Pancreas (tissue), 10 donors: ENCODE measurements around the gene DMGDH. TPM values are rescaled to one million over a fixed set of nuclear protein-coding genes. Genes with fewer than 3 reads are reported as not detected.

Experiments
- ATAC-seq, 4 donors: fragments of 200-7000 bp; cut with Tn5 transposase; one replicate each; pipeline versions ENCODE4 v1.8.0 to v1.9.1; 2020; ENCODE audit warnings: mild to moderate bottlenecking in 4 of 4, moderate library complexity in 4 of 4
- DNase-seq, 6 donors: peaks; one replicate each; pipeline ENCODE4 v3.0.0-alpha.2; 2020
- FAIRE-seq: peaks from 2 replicates; lab custom pipeline; 2012; peaks lifted over from hg19 to GRCh38; lab: Jason Lieb, UNC
- H3K27ac ChIP-seq, 4 donors: fragments of 200-600 bp; sonication (generic); 1 replicate in 3 of 4; 2 replicates in 1 of 4; pipeline versions ENCODE4 v1.5.0 to v1.8.0; 2020
- H3K27me3 ChIP-seq, 4 donors: fragments of 200-600 bp; one replicate each; pipeline ENCODE4 v1.8.0; 2021
- H3K36me3 ChIP-seq, 3 donors: fragments of 200-600 bp; sonication (generic) in 1 of 3; one replicate each; pipeline versions ENCODE4 v1.5.0 to v1.8.0; 2020 to 2021
- H3K4me1 ChIP-seq, 3 donors: fragments of 200-600 bp; one replicate each; pipeline ENCODE4 v1.8.0; 2021
- H3K4me3 ChIP-seq, 4 donors: fragments of 200-600 bp; sonication (generic) in 2 of 4; one replicate each; pipeline versions ENCODE4 v1.5.0 to v1.8.0; 2020 to 2021
- H3K9me3 ChIP-seq, 4 donors: fragments of 200-600 bp; one replicate each; pipeline ENCODE4 v1.8.0; 2021
- WGBS, 2 donors: extraction: QIAGEN DNeasy Blood & Tissue Kit; methylation state at CpG; one replicate each; pipeline ENCODE4 v1.1.7; 2013; 5-methylcytosine and 5-hydroxymethylcytosine counted together
- intact Hi-C, 3 donors: fragments of 100-400 bp; cut with DNase I; formaldehyde crosslinking; loops; one replicate each; pipeline versions ENCODE4 v1.11.1 to v1.14.2; 2022
- polyA plus RNA-seq, 2 donors: library from polyadenylated mRNA; stranded (reverse); fragments of 200-250 nt; gene quantifications; one replicate each; pipeline ENCODE4 v1.2.3, GENCODE V29; 2013
- total RNA-seq, 6 donors: library from RNA; stranded (reverse); fragmentation: NEBNext Ultra II Directional in 4 of 6; extraction: Animal tissue kit (Norgen Biotek cat#: 25700) in 4 of 6; gene quantifications; one replicate each; pipeline versions ENCODE4 v1.2.1 to v1.2.4, GENCODE V29; 2021 to 2023
- TF ChIP-seq, protein P1 (sequence below), 4 donors: fragments of 200-600 bp; sonication (generic) in 3 of 4; IDR thresholded peaks; one replicate each; pipeline versions ENCODE4 v1.5.0 to v1.8.0; 2021; ENCODE audit warnings: antibody characterized with exemption in 4 of 4
- donor health status: healthy with polysubstance abuse.
- donor health status: DM: no; HTN: no; CAD: no; lungs with moderate emphysema.
- donor health status: DM: no; HTN: no; CAD: no.
- donor health status: control.
- donor health status: control.
- donor health status: Bipolar disorder and iron deficiency.
- donor health status: DM: yes; HTN: yes; CAD: no.
- donor health status: DM: no; HTN: no; CAD: no.
- donor health status: DM: no; HTN: no; CAD: no.
- donor health status: DM: yes; HTN: yes; CAD: no.

The DMGDH gene
- total and polyA plus RNA-seq, 8 donors = 0.23 to 4.9 (median 1.5) TPM

GRCh38 chr5:79005151-79005550 lies 64.3 kb downstream of the DMGDH start:
- peak in 1 of 4 donors; percentile 47 for ATAC-seq
- H3K36me3 ChIP-seq = no peaks in the 10 kb centered on the region
- FAIRE-seq = no peak
- peaks cover 0 to 2% (median 0%) of the 10 kb centered on the region in 4 donors for H3K9me3 ChIP-seq
- intact Hi-C loops = no loop called here
- WGBS, 2 donors = 58 to 62% methylated on average over 4 of the region's 4 CpGs
- TF ChIP-seq, protein P1, sequence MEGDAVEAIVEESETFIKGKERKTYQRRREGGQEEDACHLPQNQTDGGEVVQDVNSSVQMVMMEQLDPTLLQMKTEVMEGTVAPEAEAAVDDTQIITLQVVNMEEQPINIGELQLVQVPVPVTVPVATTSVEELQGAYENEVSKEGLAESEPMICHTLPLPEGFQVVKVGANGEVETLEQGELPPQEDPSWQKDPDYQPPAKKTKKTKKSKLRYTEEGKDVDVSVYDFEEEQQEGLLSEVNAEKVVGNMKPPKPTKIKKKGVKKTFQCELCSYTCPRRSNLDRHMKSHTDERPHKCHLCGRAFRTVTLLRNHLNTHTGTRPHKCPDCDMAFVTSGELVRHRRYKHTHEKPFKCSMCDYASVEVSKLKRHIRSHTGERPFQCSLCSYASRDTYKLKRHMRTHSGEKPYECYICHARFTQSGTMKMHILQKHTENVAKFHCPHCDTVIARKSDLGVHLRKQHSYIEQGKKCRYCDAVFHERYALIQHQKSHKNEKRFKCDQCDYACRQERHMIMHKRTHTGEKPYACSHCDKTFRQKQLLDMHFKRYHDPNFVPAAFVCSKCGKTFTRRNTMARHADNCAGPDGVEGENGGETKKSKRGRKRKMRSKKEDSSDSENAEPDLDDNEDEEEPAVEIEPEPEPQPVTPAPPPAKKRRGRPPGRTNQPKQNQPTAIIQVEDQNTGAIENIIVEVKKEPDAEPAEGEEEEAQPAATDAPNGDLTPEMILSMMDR (IDR thresholded peaks at IDR 0.05) = no peak
- no peaks in the 10 kb centered on the region for H3K27me3 ChIP-seq
- no peak overlapping the region for H3K4me3 ChIP-seq
- DNase-seq = no peak
- no peak overlapping the region for H3K27ac ChIP-seq
- H3K4me1 ChIP-seq = no peaks in the 10 kb centered on the region

- no peaks in the 10 kb centered on the region for H3K36me3 ChIP-seq
- H3K27ac ChIP-seq = no peak overlapping the region
- TF ChIP-seq, protein P1 (IDR thresholded peaks at IDR 0.05) = no peak
- H3K4me1 ChIP-seq = no peaks in the 10 kb centered on the region
- intact Hi-C loops = no loop called here
- DNase-seq = no peak
- peaks cover 0 to 2% (median 0%) of the 10 kb centered on the region in 4 donors for H3K9me3 ChIP-seq
- ATAC-seq = no peak
- H3K27me3 ChIP-seq = no peaks in the 10 kb centered on the region
- H3K4me3 ChIP-seq = no peak overlapping the region
- WGBS, 2 donors = 86 to 92% methylated on average over 1 of the region's 1 CpG
- FAIRE-seq = no peak
Measured at GRCh38 chr5:79002374-79002773, 67.1 kb downstream of the DMGDH start.

DNA sequence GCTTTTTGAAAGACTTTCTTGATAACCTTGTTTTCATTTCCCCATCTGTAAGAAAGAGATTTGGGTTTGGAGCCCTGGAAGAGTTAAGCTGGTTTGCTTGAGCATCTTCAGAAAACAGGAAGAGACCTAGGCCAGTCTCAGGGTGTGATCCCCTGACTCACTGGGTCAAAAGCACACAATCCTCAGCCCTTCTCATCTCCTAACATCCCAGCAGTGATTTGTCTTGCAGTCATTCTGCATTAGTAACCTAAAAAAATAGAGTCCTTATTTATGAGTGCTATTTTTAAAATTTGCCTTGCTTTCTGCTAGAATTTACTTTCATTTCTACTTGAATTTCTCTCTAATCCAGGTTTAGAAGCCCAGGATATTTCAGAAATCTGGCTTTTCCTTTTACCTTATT lies 68.0 kb downstream of the DMGDH start:
- intact Hi-C loops = no loop called here
- TF ChIP-seq, protein P1 (IDR thresholded peaks at IDR 0.05) = no peak
- Histone ChIP-seq H3K4me1 (no peaks in the 10 kb centered on the region), H3K27ac (no peak overlapping the region), H3K9me3 (peaks cover 0 to 2% (median 0%) of the 10 kb centered on the region in 4 donors), H3K36me3 (no peaks in the 10 kb centered on the region), H3K27me3 (no peaks in the 10 kb centered on the region), H3K4me3 (no peak overlapping the region)
- DNase-seq (no peak), ATAC-seq (no peak), FAIRE-seq (no peak)

DNA sequence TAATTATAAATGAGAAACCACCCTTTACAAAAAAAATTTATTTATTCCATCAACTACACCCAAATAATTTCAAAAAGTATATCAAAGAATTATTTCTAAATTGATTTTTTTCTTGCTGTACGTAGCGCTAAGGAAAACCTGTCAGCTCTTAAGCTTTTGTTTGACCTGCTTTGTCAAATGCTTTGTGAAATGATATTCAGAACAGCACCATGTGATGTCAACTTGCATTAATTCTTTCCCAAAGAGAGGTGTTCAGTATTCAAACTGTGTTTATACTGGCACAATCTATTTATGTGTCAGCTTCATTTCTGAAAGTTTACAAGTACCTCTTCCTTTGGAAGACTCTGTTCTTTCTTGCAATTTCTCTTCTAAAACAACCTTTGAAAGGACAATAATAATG lies 72.4 kb downstream of the DMGDH start:
- H3K4me1 ChIP-seq = no peaks in the 10 kb centered on the region
- no peaks in the 10 kb centered on the region for H3K36me3 ChIP-seq
- TF ChIP-seq, protein P1 (IDR thresholded peaks at IDR 0.05) = no peak
- ATAC-seq = no peak
- no peak overlapping the region for H3K4me3 ChIP-seq
- intact Hi-C loops = no loop called here
- peaks cover 0 to under 1% (median 0%) of the 10 kb centered on the region in 4 donors for H3K9me3 ChIP-seq
- no peak for DNase-seq
- WGBS, 2 donors = 90 to 95% methylated on average over 2 of the region's 2 CpGs
- FAIRE-seq = no peak
- no peak overlapping the region for H3K27ac ChIP-seq
- H3K27me3 ChIP-seq = no peaks in the 10 kb centered on the region

DNA sequence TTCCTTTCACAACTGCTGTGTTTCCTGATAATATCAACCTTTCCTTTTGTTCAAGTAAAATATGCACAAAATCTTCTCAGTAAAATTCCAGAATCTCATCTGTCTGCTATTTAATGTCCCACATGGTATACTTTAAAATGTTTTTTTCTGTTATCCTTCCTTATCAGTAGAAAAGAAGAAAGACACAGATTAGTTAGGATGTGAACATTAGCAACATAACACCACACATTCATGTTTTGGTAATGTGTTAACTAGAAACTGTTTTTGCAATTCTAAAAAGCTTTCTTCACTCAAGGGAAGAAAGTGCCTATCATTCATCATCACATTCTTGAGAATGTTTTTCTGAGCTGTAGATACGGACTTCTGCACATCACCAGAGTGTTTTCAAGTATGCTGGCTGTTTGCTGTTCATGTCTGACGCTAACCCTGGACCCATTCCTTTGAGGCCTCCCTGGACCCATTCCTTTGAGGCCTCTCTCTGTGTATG lies 73.9 kb downstream of the DMGDH start:
- DNase-seq (no peak), ATAC-seq (no peak), FAIRE-seq (no peak)
- intact Hi-C loops = no loop called here
- Histone ChIP-seq H3K9me3 (no peaks in the 10 kb centered on the region), H3K36me3 (no peaks in the 10 kb centered on the region), H3K27ac (no peak overlapping the region), H3K4me3 (no peak overlapping the region), H3K4me1 (no peaks in the 10 kb centered on the region), H3K27me3 (no peaks in the 10 kb centered on the region)
- WGBS, 2 donors = 85 to 89% methylated on average over 2 of the region's 2 CpGs
- TF ChIP-seq, protein P1 (IDR thresholded peaks at IDR 0.05) = no peak
